MG63 (cell line): ENCODE data around the gene ATP7A. TPM values are rescaled to one million over a fixed set of nuclear protein-coding genes. Genes with fewer than 3 reads are reported as not detected.
A peak's percentile ranks its signal among the peaks of the same experiment; 100 is the strongest.
"Not testable (repeated sequence)": the region's sequence is repeated elsewhere in the genome, so short reads cannot be mapped to it uniquely, and the experiment has no call there.

Experiments
- DNase-seq: peaks from one replicate; pipeline ENCODE4 v3.0.0-alpha.2; 2020
- H3K27me3 ChIP-seq: fragments of 250-450 bp; sonication (Bioruptor Pico); 2 replicates; pipeline ENCODE4 v1.5.1; 2020; ENCODE audit warnings: mild to moderate bottlenecking, moderate library complexity
- H3K36me3 ChIP-seq: fragments of 250-450 bp; sonication (Bioruptor Pico); 2 replicates; pipeline ENCODE4 v1.5.1; 2020; ENCODE audit warnings: mild to moderate bottlenecking, moderate library complexity
- H3K4me3 ChIP-seq: fragments of 250-450 bp; sonication (Bioruptor Pico); 2 replicates; pipeline ENCODE4 v1.5.1; 2020; ENCODE audit warnings: mild to moderate bottlenecking, moderate library complexity
- H3K9me3 ChIP-seq: fragments of 250-450 bp; sonication (Bioruptor Pico); 2 replicates; pipeline ENCODE4 v1.5.1; 2020; ENCODE audit warnings: mild to moderate bottlenecking, moderate library complexity
- total RNA-seq: library from RNA; depleted of rRNA; stranded (reverse); fragments of >200 nt; shearing (Covaris generic); gene quantifications from 2 replicates; pipeline ENCODE4 v1.2.3, GENCODE V29; 2014; ENCODE audit warnings: low replicate concordance; rRNA removed

Gene ATP7A
- 4.2 and 6.4 TPM in 2 replicates for total RNA-seq

DNA sequence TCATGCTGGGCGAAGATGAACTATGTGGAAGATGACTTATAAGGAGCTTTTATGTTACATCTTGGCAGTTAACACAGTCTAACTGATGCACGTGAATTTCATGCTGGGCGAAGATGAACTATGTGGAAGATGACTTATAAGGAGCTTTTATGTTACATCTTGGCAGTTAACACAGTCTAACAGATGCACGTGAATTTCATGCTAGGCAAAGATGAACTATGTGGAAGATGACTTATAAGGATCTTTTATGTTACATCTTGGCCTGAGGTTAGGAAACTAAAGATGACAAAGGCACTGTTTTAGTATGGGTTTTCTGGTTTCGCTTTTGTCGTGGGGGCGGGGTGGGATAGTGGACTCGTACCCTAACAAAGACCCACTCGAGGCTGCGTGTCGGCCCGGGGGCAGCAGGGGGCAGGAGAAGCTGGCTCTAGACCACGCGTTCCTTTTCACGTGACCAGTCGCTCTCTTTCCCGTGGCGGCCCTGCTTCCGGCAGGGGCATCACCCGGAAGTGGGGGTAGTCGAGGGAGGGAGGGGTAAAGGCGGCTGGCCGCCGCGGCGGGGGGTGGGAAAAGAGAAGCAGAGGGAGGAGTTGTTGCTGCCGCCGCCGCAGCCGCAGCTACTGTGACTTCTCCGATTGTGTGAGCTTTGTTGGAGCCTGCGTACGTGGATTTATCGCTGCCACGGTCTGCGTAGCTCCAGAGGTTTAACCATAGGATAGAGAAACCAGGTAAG is at the start of gene ATP7A:
Gene ATP7A, plus strand, starts transcription at position 586 of the 733 bp plus-strand sequence. CDS start 60,949 bp downstream, outside the sequence.
- Histone ChIP-seq H3K9me3 (no peaks in the 10 kb centered on the region), H3K27me3 (no peaks in the 10 kb centered on the region), H3K36me3 (no peaks in the 10 kb centered on the region; the same call in 1 of the 2 replicates), H3K4me3 (peak within 1 kb of the TSS; percentile 63)
- peak; percentile 89 for DNase-seq

DNA sequence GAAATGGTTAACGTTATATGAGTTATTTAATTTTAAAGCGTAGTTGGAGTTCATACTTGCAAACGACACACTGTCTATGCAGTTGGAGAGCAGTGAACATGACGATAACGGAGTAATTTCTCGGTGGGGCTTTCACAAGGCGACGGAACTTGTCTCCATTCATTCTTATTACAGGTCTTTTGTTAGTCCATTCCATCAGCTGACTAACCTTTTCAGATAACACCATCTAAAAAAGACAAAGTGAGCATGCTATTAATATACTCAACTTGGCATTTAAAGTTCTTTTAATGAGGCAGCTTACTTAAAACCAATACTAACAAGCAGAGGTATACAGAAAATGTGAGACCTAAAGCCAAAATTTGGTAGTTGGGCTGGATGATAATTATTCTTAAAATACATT is 35.1 kb upstream of the ATP7A start:
- no peaks in the 10 kb centered on the region for H3K27me3 ChIP-seq
- H3K9me3 ChIP-seq, result no peaks in the 10 kb centered on the region
- no peak overlapping the region for H3K4me3 ChIP-seq
- peaks cover 4% of the 10 kb centered on the region; the same call in 1 of the 2 replicates for H3K36me3 ChIP-seq
- no peak for DNase-seq

DNA sequence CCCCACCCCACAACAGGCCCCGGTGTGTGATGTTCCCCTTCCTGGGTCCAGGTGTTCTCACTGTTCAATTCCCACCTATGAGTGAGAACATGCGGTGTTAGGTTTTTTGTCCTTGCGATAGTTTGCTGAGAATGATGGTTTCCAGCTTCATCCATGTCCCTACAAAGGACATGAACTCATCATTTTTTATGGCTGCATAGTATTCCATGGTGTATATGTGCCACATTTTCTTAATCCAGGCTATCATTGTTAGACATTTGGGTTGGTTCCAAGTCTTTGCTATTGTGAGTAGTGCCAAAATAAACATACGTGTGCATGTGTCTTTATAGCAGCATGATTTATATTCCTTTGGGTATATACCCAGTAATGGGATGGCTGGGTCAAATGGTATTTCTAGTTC is 29.1 kb upstream of the ATP7A start:
- H3K36me3 ChIP-seq, DNase-seq, H3K4me3 ChIP-seq, H3K9me3 ChIP-seq, H3K27me3 ChIP-seq: not testable (repeated sequence)

DNA sequence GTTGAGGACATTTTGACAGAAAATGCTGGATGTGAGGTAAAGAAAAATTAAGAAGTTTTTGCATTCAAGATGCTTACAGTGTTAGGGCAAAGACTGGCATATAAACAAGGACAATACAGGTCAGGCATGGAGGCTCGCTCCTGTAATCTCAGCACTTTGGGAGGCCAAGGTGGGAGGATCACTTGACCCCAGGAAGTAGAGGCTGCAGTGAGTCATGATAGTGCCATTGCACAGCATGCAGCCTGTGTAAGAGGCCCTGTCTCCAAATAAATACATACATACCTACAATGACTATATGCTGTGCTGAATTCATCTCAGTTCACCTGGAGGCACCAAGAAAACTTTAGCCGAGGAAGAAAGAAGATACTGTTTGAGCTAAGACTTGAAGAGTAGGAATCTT is 17.6 kb upstream of the ATP7A start:
- Histone ChIP-seq H3K9me3 (no peaks in the 10 kb centered on the region), H3K27me3 (no peaks in the 10 kb centered on the region), H3K36me3 (no peaks in the 10 kb centered on the region; the same call in 1 of the 2 replicates), H3K4me3 (no peak overlapping the region)
- no peak for DNase-seq

DNA sequence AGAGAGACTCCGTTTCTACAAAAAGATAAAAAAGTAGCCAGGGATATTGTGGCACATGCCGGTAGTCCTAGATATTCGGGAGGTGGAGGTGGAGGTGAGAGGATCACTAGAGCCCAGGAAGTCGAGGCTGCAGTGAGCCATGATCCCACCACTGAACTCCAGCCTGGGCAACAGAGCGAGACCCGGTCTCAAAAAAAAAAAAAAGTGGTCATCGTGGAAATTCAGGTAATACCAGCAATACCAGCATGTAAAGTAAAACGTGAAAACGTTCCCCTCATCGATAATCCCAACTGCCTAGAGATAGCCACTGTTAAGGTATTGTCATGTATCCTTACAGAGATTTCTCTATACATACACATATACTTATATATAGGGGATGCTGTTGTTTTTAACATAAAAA is 16.8 kb upstream of the ATP7A start:
- H3K4me3 ChIP-seq, result peak overlapping the region; percentile 92
- H3K36me3 ChIP-seq, result no peaks in the 10 kb centered on the region; the same call in 1 of the 2 replicates
- no peak for DNase-seq
- H3K27me3 ChIP-seq, result no peaks in the 10 kb centered on the region
- no peaks in the 10 kb centered on the region for H3K9me3 ChIP-seq

DNA sequence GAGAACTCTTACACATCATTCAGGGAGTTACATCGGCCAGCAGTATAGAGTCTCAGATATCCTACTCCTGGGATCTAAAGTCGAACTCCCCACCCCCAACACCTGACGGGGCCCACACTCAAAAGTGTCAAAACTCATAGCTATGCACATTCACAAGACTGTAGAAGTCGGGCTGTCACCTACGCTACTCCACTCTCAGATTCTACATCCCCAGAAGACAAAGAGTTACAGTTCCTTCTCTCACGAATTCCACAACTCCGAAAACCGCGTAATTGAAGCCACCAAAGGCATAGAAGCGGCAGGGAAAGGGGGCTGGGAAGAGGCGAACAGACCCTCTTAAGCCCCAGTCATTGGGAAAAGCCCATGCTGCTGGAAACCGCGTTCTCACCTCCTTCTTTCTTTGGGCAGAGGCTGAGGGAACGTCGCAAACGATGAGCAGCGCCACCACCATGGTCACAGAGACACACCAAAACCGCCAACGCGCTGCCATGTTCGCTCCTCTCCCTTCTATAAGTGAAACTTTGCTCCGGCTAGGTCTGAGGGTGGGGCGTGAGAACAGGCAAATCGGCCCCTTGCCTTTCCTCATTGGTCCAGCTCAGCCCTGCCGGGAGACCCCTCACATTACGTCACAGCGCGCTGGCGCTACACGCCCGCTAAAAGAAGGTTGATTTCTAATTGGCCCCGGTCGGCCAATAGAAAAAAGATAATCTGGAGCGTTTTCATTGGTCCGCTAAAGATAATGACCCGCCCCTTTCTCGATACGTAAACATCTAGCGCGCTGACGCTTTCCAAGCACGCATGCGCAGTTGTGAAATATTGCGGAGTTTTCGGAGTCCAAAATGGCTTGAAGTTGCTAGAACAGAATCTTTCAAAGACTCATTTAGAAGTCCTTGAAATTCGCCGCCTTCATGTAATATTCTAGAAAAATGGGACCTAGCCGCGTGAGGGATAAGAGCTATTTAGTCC is 15.3 kb upstream of the ATP7A start, which contains the start of gene MAGT1:
Gene MAGT1, minus strand, starts transcription at position 515 of the 966 bp plus-strand sequence. Its CDS starts 25 bp downstream, at position 490.
- peak; percentile 94 for DNase-seq
- Histone ChIP-seq H3K36me3 (no peaks in the 10 kb centered on the region), H3K27me3 (no peaks in the 10 kb centered on the region), H3K9me3 (no peaks in the 10 kb centered on the region), H3K4me3 (peak within 1 kb of the TSS; percentile 92)

DNA sequence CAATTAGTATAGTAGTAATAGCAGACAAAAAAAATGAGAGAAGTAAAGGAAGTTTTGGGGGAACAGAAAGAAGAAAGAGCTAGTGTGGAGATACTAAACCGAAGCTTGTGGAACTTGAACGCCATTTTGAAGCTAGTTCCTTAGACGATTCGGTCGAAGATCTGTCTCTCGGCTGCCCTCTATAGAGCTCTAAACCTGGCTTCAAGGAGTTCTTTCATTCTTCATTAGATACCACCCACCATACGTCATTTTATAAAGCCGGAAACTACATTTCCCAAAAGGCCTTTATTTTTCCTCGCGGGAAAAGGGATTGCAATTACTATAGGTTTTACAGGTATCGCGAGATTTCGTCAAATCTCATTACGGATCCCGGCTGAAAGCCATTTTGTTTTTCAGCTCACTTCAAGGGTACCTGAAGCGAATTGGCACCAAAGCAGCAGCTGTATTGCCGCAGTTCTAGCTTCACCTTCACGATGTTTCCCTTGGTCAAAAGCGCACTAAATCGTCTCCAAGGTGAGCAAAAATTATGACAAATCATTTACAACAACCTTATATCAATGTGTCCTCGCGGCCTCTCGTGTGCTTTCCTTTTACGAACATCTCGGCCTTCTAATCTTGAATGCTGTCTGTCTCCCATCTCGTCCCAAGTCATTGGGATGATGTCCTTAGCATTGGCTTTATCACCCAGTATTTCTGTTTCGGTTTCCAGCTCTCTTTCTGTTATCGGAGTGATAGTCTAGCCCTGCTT is 11.2 kb upstream of the ATP7A start, which contains the start of gene COX7B:
Gene COX7B, plus strand, starts transcription at position 388 of the 748 bp plus-strand sequence. Its CDS starts 86 bp downstream, at position 474.
- Histone ChIP-seq H3K9me3 (no peaks in the 10 kb centered on the region), H3K4me3 (peak within 1 kb of the TSS; percentile 69), H3K27me3 (no peaks in the 10 kb centered on the region), H3K36me3 (peaks cover 13% of the 10 kb centered on the region)
- DNase-seq, result peak; percentile 63

DNA sequence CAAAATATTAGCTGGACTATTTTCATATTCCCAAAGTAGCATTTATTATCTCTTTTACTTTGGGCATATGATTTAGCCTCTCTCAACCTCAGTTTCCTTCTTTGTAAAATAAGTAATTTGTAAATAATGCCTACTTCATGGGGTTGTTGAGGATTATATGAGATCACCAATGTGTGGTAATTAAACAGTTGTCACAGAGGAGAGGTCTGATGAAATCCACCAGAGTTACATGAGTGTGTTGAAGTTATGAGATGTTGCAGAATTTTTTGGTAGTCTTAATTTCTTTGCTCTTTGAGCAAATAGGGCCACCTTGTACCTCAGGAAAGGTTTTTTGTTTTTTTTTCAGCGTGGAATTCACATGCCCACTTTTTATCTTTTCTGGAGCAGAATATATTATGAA is 9.8 kb upstream of the ATP7A start:
- H3K4me3 ChIP-seq, result peak overlapping the region; percentile 69
- no peak for DNase-seq
- no peaks in the 10 kb centered on the region for H3K9me3 ChIP-seq
- peaks cover 17% of the 10 kb centered on the region for H3K36me3 ChIP-seq
- no peaks in the 10 kb centered on the region for H3K27me3 ChIP-seq

DNA sequence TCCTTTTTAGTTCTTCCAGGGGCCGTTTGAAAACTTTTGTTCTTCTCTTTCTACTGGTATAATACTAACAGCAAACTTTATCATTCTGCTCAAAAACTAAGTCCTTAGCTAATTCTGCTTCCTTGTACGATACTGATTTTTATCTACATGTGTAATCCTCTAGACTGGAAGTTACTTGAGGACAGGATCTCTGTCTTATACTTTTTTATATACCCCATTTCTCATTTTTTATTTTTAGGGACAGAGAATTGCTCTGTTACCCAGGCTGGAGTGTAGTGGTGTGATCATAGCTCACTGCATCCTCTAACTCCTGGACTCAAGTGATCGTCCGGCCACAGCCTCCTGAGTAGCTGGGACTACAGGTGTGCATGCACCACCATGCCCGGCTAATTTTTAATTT is 9.0 kb upstream of the ATP7A start:
- Histone ChIP-seq H3K9me3 (no peaks in the 10 kb centered on the region), H3K36me3 (peaks cover 17% of the 10 kb centered on the region), H3K4me3 (no peak overlapping the region), H3K27me3 (no peaks in the 10 kb centered on the region)
- no peak for DNase-seq

DNA sequence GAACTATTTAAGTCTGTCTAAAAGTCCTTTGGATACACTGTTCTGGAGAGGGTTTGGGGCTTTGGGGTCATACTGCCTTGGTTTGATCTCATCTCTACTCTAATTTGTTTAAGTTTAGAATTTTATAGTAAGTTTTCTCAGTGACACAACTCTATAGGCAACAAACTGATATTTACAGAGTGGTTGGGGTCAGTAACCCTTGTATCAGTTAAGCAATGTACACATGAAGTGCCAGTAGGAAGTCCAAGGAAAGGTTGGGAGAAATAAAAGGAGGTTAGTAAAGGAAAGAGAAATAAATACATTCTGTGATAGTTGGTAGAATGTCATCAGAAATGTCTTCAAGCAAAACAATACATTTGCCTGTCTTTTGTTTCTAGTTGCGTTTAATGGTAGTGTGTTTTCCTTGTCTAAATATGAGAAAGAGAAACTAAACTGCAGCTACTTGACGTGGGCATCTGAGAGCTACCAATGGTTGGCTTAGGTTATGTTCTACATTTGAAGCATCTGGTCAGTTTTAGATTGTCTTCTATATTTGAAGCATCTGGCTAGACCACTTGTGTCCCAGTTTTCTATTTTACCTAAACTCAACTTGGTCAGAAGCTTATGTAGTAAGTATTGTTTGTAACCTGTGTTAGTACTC is 6.9 kb downstream of the ATP7A start:
- Histone ChIP-seq H3K36me3 (no peaks in the 10 kb centered on the region), H3K9me3 (no peaks in the 10 kb centered on the region), H3K27me3 (no peaks in the 10 kb centered on the region), H3K4me3 (no peak overlapping the region)
- no peak for DNase-seq

DNA sequence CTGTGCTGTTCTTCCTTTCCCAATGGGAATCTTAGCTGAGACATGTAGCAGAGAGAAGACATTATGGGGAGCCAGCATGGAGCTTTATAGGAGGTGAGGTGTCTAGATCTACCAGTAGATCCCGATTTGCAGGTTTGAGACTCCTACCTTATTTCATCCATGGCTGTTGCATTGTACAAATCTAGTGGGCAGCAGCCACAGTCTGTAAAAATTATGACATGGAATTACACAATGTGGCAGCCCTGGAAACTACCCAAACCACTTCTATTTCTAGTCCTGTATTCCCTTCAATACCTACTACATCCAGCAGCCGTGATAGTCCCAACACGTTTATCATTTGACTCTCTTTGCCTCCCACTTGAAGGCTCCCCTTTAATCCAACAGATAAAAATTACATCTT is 8.1 kb downstream of the ATP7A start:
- no peaks in the 10 kb centered on the region for H3K27me3 ChIP-seq
- DNase-seq, result no peak

DNA sequence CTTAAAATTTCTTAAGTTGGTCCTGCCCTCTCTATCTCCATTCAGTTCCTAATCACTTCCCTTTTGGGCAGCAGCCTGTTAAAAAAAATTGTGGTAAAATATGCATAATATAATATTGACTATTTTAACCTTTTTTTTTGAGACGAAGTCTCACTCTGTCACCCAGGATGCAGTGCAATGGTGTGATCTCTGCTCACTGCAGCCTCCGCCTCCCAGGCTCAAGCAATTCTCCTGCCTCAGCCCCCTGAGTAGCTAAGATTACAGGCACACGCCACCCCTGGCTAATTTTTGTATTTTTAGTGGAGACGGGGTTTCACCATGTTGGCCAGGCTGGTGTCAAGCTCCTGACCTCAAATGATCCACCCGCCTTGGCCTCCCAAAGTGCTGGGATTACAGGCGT is 8.9 kb downstream of the ATP7A start:
- not testable (repeated sequence) for H3K36me3 ChIP-seq, DNase-seq, H3K9me3 ChIP-seq, H3K27me3 ChIP-seq, H3K4me3 ChIP-seq

More for the DNA sequence above, 8.1 kb downstream of the ATP7A start:
- Histone ChIP-seq H3K4me3 (no peak overlapping the region), H3K9me3 (no peaks in the 10 kb centered on the region), H3K36me3 (no peaks in the 10 kb centered on the region)

DNA sequence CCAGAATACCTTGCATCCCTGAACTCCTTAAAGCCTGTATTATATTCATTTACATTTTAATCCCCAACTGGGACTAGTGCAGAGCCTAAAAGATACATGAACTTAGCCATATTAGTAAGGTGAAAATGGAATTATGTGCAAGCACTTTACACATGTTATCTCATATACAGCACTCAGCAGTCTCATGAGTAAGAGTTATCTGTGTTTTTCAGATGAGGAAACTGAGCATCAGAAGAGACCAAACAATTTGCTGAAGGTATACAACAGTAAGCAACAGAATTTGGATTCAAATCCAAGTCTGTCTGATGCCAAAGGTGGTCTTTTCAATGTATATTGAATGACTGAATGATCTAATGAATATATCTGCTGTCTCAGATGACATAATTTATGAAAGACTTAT is 12.3 kb downstream of the ATP7A start:
- no peaks in the 10 kb centered on the region for H3K36me3 ChIP-seq
- no peak for DNase-seq
- H3K9me3 ChIP-seq, result no peaks in the 10 kb centered on the region
- no peak overlapping the region for H3K4me3 ChIP-seq
- H3K27me3 ChIP-seq, result no peaks in the 10 kb centered on the region

DNA sequence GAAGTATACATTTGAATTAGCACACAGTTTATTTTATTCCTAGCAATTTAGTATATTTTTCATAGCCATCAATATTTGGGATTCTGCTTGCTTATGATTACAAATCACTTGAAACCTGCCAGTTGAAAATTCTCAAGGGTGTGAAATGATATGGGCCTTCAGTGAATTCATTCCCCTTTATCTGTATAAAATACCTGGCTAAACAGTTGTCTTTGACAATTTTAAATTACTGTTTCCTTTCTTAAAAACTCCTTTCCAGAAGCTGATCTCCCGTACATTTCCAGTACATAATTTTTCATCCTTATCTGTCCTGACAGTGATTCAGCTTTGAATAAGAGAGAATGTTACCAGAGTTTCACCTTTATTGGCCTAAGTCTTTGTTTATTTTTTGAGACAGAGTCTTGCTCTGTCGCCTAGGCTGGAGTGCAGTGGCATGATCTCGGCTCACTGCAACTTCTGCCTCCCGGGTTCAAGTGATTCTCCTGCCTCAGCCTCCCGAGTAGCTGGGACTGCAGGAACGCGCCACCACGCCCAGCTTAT is 13.9 kb downstream of the ATP7A start:
- Histone ChIP-seq H3K27me3 (no peaks in the 10 kb centered on the region), H3K36me3 (no peaks in the 10 kb centered on the region), H3K9me3 (no peaks in the 10 kb centered on the region), H3K4me3 (no peak overlapping the region)
- DNase-seq, result no peak

DNA sequence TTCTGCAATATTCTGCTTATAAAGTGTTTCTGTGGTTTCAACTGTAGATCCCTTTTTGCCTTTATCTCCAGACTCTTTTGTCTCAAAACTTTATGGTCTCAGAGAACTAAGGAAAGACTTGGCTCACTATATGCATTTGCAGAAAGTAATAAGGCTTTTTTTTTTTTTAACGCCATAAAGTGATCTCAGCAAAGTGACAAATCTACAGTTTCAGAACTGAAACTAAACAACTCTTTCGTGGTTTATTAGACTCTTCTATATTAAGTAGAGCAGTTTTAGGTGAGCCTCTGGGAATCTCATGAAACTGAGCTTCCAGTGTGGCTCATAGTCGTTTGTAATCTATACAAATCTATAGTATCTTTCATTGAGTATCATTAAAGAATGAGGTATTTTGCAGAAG is 15.3 kb downstream of the ATP7A start:
- Histone ChIP-seq H3K9me3 (no peaks in the 10 kb centered on the region), H3K36me3 (no peaks in the 10 kb centered on the region), H3K27me3 (no peaks in the 10 kb centered on the region), H3K4me3 (no peak overlapping the region)
- DNase-seq, result no peak

DNA sequence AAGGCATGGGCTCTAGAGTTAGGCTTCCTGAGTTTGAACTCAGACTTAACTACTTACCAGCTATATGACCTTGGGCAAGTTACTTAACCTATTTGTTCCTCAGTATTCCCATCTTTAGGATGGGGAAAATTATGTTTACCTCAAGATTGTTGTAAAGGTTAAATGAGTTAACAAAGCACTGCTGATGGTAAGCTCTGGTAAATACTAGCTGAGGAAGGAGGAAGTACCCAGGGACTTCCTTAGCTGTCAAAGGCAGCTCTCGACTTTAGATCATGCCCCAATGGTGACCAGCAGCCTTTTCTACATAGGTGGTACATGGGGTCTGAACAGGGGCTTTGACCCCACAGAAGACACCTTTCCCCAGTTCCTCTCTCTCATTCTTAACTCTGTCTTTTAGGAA is 20.1 kb downstream of the ATP7A start:
- Histone ChIP-seq H3K4me3 (no peak overlapping the region), H3K9me3 (no peaks in the 10 kb centered on the region), H3K36me3 (no peaks in the 10 kb centered on the region), H3K27me3 (no peaks in the 10 kb centered on the region)
- DNase-seq, result no peak
